Panc1 (cell line): Measurements from ENCODE around the gene RAB42.

Source experiments
- POLR2AphosphoS5 ChIP-seq: IDR thresholded peaks from 2 replicates; pipeline ENCODE4 v1.6.1; 2012; ENCODE audit warnings: mild to moderate bottlenecking, low read depth, low read length, moderate library complexity
- TF ChIP-seq, protein P1 (sequence below), 2 experiments: IDR thresholded peaks; 2 replicates each; pipeline ENCODE4 v1.6.1; 2011 to 2012; ENCODE audit warnings: low read depth in 2 of 2, control low read depth in 1 of 2, low read length in 1 of 2, mild to moderate bottlenecking in 1 of 2, moderate library complexity in 1 of 2; ENCODE audit not compliant: insufficient read depth in 1 of 2
- TF ChIP-seq, protein P2 (sequence below): fragments of 450-650 bp; IDR thresholded peaks from 2 replicates; pipeline ENCODE4 v1.5.1; 2017; ENCODE audit warnings: mild to moderate bottlenecking

DNA sequence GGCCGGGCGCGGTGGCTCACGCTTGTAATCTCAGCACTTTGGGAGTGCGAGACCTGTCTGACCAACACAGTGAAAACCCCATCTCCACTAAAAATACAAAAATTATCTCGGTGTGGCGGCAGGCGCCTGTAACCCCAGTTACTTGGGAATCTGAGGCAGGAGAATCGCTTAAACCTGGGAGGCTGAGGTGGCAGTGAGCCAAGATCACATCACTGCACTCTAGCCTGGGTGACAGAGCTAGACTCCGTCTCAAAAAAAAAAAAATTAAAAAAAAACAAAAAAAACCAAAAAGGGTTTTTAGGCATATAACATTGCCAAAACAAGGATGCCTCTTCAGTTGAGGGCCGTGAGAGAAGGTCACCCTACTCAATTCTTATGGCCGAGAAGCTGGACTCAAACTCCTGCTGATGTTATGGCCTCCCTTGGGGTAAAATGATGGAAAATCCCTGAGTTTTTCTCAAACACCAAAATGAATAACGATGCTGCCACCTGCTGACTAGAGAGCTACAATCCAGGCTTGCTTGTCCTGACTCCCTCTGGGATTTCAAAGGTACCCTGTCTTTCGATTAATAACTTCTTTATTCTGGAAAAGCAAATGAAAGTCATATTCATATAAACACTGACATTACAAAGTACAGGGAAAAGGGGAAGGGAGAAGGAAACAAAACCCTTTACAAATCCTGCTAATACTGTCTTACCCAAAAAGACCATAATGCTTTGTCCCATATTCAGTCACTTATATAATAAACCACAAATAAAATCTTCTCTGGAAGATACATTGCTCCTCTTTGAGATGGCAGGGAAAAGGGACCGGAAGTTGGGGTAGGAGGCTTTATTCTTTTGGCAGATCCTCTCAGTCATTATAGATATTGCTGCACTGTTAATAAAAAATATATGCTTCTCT lies 10.7 kb downstream of the RAB42 start:
- TF ChIP-seq, protein P1, sequence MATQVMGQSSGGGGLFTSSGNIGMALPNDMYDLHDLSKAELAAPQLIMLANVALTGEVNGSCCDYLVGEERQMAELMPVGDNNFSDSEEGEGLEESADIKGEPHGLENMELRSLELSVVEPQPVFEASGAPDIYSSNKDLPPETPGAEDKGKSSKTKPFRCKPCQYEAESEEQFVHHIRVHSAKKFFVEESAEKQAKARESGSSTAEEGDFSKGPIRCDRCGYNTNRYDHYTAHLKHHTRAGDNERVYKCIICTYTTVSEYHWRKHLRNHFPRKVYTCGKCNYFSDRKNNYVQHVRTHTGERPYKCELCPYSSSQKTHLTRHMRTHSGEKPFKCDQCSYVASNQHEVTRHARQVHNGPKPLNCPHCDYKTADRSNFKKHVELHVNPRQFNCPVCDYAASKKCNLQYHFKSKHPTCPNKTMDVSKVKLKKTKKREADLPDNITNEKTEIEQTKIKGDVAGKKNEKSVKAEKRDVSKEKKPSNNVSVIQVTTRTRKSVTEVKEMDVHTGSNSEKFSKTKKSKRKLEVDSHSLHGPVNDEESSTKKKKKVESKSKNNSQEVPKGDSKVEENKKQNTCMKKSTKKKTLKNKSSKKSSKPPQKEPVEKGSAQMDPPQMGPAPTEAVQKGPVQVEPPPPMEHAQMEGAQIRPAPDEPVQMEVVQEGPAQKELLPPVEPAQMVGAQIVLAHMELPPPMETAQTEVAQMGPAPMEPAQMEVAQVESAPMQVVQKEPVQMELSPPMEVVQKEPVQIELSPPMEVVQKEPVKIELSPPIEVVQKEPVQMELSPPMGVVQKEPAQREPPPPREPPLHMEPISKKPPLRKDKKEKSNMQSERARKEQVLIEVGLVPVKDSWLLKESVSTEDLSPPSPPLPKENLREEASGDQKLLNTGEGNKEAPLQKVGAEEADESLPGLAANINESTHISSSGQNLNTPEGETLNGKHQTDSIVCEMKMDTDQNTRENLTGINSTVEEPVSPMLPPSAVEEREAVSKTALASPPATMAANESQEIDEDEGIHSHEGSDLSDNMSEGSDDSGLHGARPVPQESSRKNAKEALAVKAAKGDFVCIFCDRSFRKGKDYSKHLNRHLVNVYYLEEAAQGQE (IDR thresholded peaks at IDR 0.05; ENCODE audit: insufficient read depth in 1 of 2, low read depth in 2 of 2, low read length in 1 of 2): no peak
- no peak for TF ChIP-seq POLR2AphosphoS5
- TF ChIP-seq, protein P2, sequence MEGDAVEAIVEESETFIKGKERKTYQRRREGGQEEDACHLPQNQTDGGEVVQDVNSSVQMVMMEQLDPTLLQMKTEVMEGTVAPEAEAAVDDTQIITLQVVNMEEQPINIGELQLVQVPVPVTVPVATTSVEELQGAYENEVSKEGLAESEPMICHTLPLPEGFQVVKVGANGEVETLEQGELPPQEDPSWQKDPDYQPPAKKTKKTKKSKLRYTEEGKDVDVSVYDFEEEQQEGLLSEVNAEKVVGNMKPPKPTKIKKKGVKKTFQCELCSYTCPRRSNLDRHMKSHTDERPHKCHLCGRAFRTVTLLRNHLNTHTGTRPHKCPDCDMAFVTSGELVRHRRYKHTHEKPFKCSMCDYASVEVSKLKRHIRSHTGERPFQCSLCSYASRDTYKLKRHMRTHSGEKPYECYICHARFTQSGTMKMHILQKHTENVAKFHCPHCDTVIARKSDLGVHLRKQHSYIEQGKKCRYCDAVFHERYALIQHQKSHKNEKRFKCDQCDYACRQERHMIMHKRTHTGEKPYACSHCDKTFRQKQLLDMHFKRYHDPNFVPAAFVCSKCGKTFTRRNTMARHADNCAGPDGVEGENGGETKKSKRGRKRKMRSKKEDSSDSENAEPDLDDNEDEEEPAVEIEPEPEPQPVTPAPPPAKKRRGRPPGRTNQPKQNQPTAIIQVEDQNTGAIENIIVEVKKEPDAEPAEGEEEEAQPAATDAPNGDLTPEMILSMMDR: no peak
